Osteoblast (primary cell): ENCODE measurements around the gene SPATA3. TPM values are rescaled to one million over a fixed set of nuclear protein-coding genes. Genes with fewer than 3 reads are reported as not detected.

ENCODE experiments used
- DNase-seq: peaks from one replicate; pipeline ENCODE4 v3.0.0; 2011; ENCODE audit warnings: low spot score, mixed read lengths; ENCODE audit not compliant: insufficient read length; ENCODE audit errors: missing footprints
- H2AFZ ChIP-seq: 2 replicates; pipeline ENCODE4 v1.6.0; 2011; ENCODE audit warnings: mild to moderate bottlenecking, low read length
- H3K27ac ChIP-seq: 2 replicates; pipeline ENCODE4 v1.5.1; 2011; ENCODE audit warnings: mild to moderate bottlenecking, low read depth, low read length, moderate library complexity
- H3K27me3 ChIP-seq: 2 replicates; pipeline ENCODE4 v1.6.0; 2012; ENCODE audit warnings: mild to moderate bottlenecking, control low read depth, inconsistent platforms, low read length, moderate library complexity; ENCODE audit not compliant: insufficient read depth
- H3K36me3 ChIP-seq: 2 replicates; pipeline ENCODE4 v1.5.1; 2011; ENCODE audit warnings: mild to moderate bottlenecking, low read length, control low read depth, moderate library complexity; ENCODE audit not compliant: insufficient read depth
- H3K4me1 ChIP-seq: 2 replicates; pipeline ENCODE4 v1.5.1; 2011; ENCODE audit warnings: mild to moderate bottlenecking, low read length, control low read depth, moderate library complexity; ENCODE audit not compliant: insufficient read depth
- H3K4me2 ChIP-seq: 2 replicates; pipeline ENCODE4 v1.6.0; 2011; ENCODE audit warnings: mild to moderate bottlenecking, low read length; ENCODE audit not compliant: insufficient read depth
- H3K4me3 ChIP-seq: fragments of 200-600 bp; sonication (generic); 3 replicates; pipeline ENCODE4 v1.5.1; 2012; ENCODE audit warnings: mild to moderate bottlenecking, low read length, inconsistent platforms; ENCODE audit not compliant: insufficient read depth
- H3K79me2 ChIP-seq: 2 replicates; pipeline ENCODE4 v1.6.0; 2012; ENCODE audit warnings: mild to moderate bottlenecking, low read length, control low read depth, inconsistent platforms; ENCODE audit not compliant: insufficient read depth
- H3K9me3 ChIP-seq: 2 replicates; pipeline ENCODE4 v1.5.1; 2011; ENCODE audit warnings: low read depth, low read length, control low read depth
- H4K20me1 ChIP-seq: 2 replicates; pipeline ENCODE4 v1.6.0; 2012; ENCODE audit warnings: mild to moderate bottlenecking, low read length, control low read depth; ENCODE audit not compliant: insufficient read depth
- CTCF ChIP-seq: IDR thresholded peaks from 2 replicates; pipeline ENCODE4 v1.5.1; 2011; ENCODE audit warnings: mild to moderate bottlenecking, low read depth, low read length, moderate library complexity; ENCODE audit errors: extremely low read depth
- total RNA-seq: library from RNA; depleted of rRNA; stranded (reverse); fragments of >200 nt; gene quantifications from 2 replicates; pipeline ENCODE4 v1.2.3, GENCODE V29; 2012

Gene SPATA3
- total RNA-seq, 1 donor = not detected

- no peak for DNase-seq
- Histone ChIP-seq H3K27ac (no peak overlapping the region), H3K9me3 (no peaks in the 10 kb centered on the region), H3K79me2 (no peaks in the 10 kb centered on the region), H3K36me3 (no peaks in the 10 kb centered on the region), H3K4me2 (no peak overlapping the region), H2AFZ (no peak overlapping the region), H3K27me3 (peaks cover 21% of the 10 kb centered on the region), H4K20me1 (no peaks in the 10 kb centered on the region), H3K4me1 (peaks cover 13% of the 10 kb centered on the region), H3K4me3 (no peak overlapping the region)
- TF ChIP-seq CTCF = no peak
Measured at GRCh38 chr2:230999477-230999876, 3.6 kb downstream of the SPATA3 start.

GRCh38 chr2:231000211-231000904 is 4.4 kb downstream of the SPATA3 start:
- Histone ChIP-seq H4K20me1 (no peaks in the 10 kb centered on the region), H3K79me2 (no peaks in the 10 kb centered on the region), H3K27me3 (peaks cover 21% of the 10 kb centered on the region), H3K4me1 (peaks cover 13% of the 10 kb centered on the region), H3K4me2 (no peak overlapping the region), H3K9me3 (no peaks in the 10 kb centered on the region), H3K4me3 (no peak overlapping the region), H3K27ac (no peak overlapping the region), H3K36me3 (no peaks in the 10 kb centered on the region), H2AFZ (peak overlapping the region; percentile 10)
- TF ChIP-seq CTCF = no peak
- DNase-seq = no peak

- Histone ChIP-seq H3K9me3 (no peaks in the 10 kb centered on the region), H3K4me3 (no peak overlapping the region), H3K27ac (no peak overlapping the region), H3K4me2 (no peak overlapping the region), H3K36me3 (no peaks in the 10 kb centered on the region), H3K4me1 (peaks cover 13% of the 10 kb centered on the region), H3K27me3 (peaks cover 19% of the 10 kb centered on the region), H2AFZ (no peak overlapping the region), H4K20me1 (no peaks in the 10 kb centered on the region), H3K79me2 (no peaks in the 10 kb centered on the region)
- no peak for TF ChIP-seq CTCF
- DNase-seq = no peak
Measured at GRCh38 chr2:231001036-231001435, 5.1 kb downstream of the SPATA3 start.

- Histone ChIP-seq H3K4me1 (peaks cover 13% of the 10 kb centered on the region), H4K20me1 (no peaks in the 10 kb centered on the region), H3K4me3 (no peak overlapping the region), H3K4me2 (peak overlapping the region; percentile 6), H3K27ac (no peak overlapping the region), H2AFZ (peak overlapping the region; percentile 53), H3K27me3 (peaks cover 18% of the 10 kb centered on the region), H3K9me3 (no peaks in the 10 kb centered on the region), H3K36me3 (no peaks in the 10 kb centered on the region), H3K79me2 (no peaks in the 10 kb centered on the region)
- peak; percentile 93 for DNase-seq
- TF ChIP-seq CTCF = no peak
Measured at GRCh38 chr2:231001921-231002320, 6.0 kb downstream of the SPATA3 start.
